ENCODE results near the gene KLF14. TPM values are rescaled to one million over a fixed set of nuclear protein-coding genes. Genes with fewer than 3 reads are reported as not detected.

Gene KLF14
- total and polyA plus RNA-seq, 2 of the 4 experiments (the other 2 are of a cell fraction): 0.05 TPM; not detected in 1

DNA sequence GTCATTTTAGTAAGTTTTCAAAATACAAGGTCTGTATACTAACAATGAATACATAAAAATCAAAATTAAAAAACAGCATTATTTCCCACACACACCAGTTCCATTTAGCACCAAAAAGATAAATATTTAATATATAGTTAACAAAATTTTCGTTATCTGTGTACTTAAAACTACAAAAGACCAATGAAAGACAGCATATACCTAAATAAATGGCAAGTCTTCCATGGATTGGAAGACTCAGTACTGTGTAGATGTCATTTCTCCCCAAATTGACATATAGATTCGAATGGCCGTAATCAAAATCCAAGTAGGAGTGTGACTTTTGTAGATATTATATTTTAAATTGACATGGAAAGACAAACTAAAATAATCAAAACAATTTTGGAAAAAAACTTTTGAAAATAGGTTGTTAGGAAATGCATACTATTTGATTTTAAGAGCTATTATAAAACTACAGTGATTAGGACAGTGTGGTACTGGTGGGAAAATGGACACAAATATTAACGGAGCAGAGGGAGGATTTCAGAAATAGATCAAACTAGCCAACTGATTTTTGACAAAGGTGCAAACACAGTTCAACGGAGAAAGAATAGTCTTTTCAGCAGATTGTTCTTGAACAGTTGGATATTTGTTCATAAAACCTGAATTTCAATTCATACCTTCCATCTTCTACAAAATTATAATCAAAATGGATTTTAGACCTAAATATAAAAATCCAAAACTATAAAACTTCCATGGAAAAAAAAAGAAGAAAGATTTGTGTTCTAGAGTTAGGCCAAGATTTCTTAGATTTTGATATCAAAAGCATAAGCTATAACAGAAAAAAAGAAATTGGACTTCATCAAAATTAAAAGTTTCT, 14.8 kb upstream of the KLF14 start:
- no peaks in the 10 kb centered on the region for H3K36me3 ChIP-seq (ENCODE audit: control insufficient read depth, insufficient read depth, low read length)
- H2BK20ac ChIP-seq (ENCODE audit: low read depth, low read length): no peak overlapping the region
- H4K5ac ChIP-seq (ENCODE audit: low read depth, low read length): no peak overlapping the region
- no peak overlapping the region for H2AFZ ChIP-seq (replicated peaks; ENCODE audit: low read length, poor library complexity)
- H3K4me2 ChIP-seq (ENCODE audit: low read depth, low read length): no peak overlapping the region
- in situ Hi-C loops (cut with MboI; ENCODE audit: low sequenced_read_pairs) (no loop called here), dilution Hi-C loops (cut with HindIII; ENCODE audit: low sequenced_read_pairs, unreplicated experiment) (no loop called here), intact Hi-C loops (cut with micrococcal nuclease) (no loop called here)
- no peak overlapping the region for H3K18ac ChIP-seq (ENCODE audit: low read depth, low read length)
- H3K4ac ChIP-seq (ENCODE audit: low read depth, low read length): no peak overlapping the region
- ATAC-seq (ENCODE audit: low read depth): no peak
- no peaks in the 10 kb centered on the region for H3K9me3 ChIP-seq (ENCODE audit: control insufficient read depth, insufficient read depth, low read length)
- no peak overlapping the region for H3K23ac ChIP-seq (ENCODE audit: low read depth, low read length)
- ChIA-PET POLR2A (ENCODE audit: unreplicated experiment) (no interaction called here), CTCF (interaction anchor here (0.6 kb wide), 3 partner anchors 89 to 450 kb away, joined by 3 to 4 read pairs (median 3); no protein-coding TSS in a partner anchor)
- WGBS, 2 experiments (ENCODE audit: extremely low coverage in 2 of 2, insufficient read length in 1 of 2): no CpG with 5 or more reads among the region's 5 CpGs
- H3K4me3 ChIP-seq (ENCODE audit: insufficient read depth, low read depth, low read length): no peak overlapping the region
- H3K56ac ChIP-seq (ENCODE audit: extremely low read depth, insufficient read depth, low read length): no peak overlapping the region
- no peak overlapping the region for H4K8ac ChIP-seq (ENCODE audit: low read depth in 2 of 2, low read length in 2 of 2)
- no peak overlapping the region for H2BK15ac ChIP-seq (ENCODE audit: low read depth, low read length)
- no peak overlapping the region for H3K14ac ChIP-seq (replicated peaks; ENCODE audit: low read depth, low read length)
- no peak overlapping the region for H3K27ac ChIP-seq (ENCODE audit: insufficient read depth, low read length)
- no peak overlapping the region for H2AK5ac ChIP-seq (ENCODE audit: low read depth, low read length)
- H4K20me1 ChIP-seq (ENCODE audit: insufficient read depth, low read length): no peaks in the 10 kb centered on the region
- no peaks in the 10 kb centered on the region for H3K79me1 ChIP-seq (ENCODE audit: low read depth in 1 of 2, low read length in 2 of 2)
- no peak overlapping the region for H2AK9ac ChIP-seq (replicated peaks; ENCODE audit: low read depth, low read length, poor library complexity)
- no TSS peak for BruUV-seq (replicated peaks)
- H3K9me1 ChIP-seq (ENCODE audit: insufficient read depth, low read length): no peaks in the 10 kb centered on the region
- no peak overlapping the region for H2BK120ac ChIP-seq (ENCODE audit: low read depth, low read length)
- peaks cover 37% of the 10 kb centered on the region for H3K27me3 ChIP-seq (ENCODE audit: control insufficient read depth, insufficient read depth, low read length)
- H2BK5ac ChIP-seq (ENCODE audit: low read depth, low read length, poor library complexity, severe bottlenecking): no peak overlapping the region
- H3K4me1 ChIP-seq (ENCODE audit: control insufficient read depth, insufficient read depth, low read length): no peaks in the 10 kb centered on the region
- H4K91ac ChIP-seq (ENCODE audit: insufficient read depth, low read depth, low read length): no peak overlapping the region
- no peak overlapping the region for H3K9ac ChIP-seq (ENCODE audit: low read depth, low read length)
- DNase-seq: no peak
- TF ChIP-seq MXI1 (IDR thresholded peaks at IDR 0.05; ENCODE audit: borderline replicate concordance, low read depth, low read length) (no peak), CHD1 (IDR thresholded peaks at IDR 0.05; ENCODE audit: low read depth, low read length) (no peak), FOS (IDR thresholded peaks at IDR 0.05; ENCODE audit: low read depth, low read length) (no peak), BHLHE40 (IDR thresholded peaks at IDR 0.05; ENCODE audit: low read depth, low read length) (no peak), MAZ (IDR thresholded peaks at IDR 0.05; ENCODE audit: borderline replicate concordance, low read depth, low read length) (no peak), RFX5 (IDR thresholded peaks at IDR 0.05; ENCODE audit: low read depth, low read length) (no peak), RAD21 (IDR thresholded peaks at IDR 0.05; ENCODE audit: low read length) (no peak), NFE2L2 (IDR thresholded peaks at IDR 0.05; ENCODE audit: low read depth, low read length) (no peak), SMC3 (IDR thresholded peaks at IDR 0.05; ENCODE audit: low read depth, low read length) (no peak), POLR2A (IDR thresholded peaks at IDR 0.05; ENCODE audit: low read depth, low read length) (no peak), RCOR1 (IDR thresholded peaks at IDR 0.05; ENCODE audit: insufficient replicate concordance, low read length) (no peak), MAFK (IDR thresholded peaks at IDR 0.05; ENCODE audit: low read depth, low read length) (no peak)
- TF ChIP-seq, protein P1, sequence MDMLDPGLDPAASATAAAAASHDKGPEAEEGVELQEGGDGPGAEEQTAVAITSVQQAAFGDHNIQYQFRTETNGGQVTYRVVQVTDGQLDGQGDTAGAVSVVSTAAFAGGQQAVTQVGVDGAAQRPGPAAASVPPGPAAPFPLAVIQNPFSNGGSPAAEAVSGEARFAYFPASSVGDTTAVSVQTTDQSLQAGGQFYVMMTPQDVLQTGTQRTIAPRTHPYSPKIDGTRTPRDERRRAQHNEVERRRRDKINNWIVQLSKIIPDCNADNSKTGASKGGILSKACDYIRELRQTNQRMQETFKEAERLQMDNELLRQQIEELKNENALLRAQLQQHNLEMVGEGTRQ (IDR thresholded peaks at IDR 0.05; ENCODE audit: low read depth, low read length): no peak
- TF ChIP-seq, protein P2, sequence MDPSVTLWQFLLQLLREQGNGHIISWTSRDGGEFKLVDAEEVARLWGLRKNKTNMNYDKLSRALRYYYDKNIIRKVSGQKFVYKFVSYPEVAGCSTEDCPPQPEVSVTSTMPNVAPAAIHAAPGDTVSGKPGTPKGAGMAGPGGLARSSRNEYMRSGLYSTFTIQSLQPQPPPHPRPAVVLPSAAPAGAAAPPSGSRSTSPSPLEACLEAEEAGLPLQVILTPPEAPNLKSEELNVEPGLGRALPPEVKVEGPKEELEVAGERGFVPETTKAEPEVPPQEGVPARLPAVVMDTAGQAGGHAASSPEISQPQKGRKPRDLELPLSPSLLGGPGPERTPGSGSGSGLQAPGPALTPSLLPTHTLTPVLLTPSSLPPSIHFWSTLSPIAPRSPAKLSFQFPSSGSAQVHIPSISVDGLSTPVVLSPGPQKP (IDR thresholded peaks at IDR 0.05; ENCODE audit: borderline replicate concordance, low read depth, low read length): no peak
- TF ChIP-seq, protein P3, sequence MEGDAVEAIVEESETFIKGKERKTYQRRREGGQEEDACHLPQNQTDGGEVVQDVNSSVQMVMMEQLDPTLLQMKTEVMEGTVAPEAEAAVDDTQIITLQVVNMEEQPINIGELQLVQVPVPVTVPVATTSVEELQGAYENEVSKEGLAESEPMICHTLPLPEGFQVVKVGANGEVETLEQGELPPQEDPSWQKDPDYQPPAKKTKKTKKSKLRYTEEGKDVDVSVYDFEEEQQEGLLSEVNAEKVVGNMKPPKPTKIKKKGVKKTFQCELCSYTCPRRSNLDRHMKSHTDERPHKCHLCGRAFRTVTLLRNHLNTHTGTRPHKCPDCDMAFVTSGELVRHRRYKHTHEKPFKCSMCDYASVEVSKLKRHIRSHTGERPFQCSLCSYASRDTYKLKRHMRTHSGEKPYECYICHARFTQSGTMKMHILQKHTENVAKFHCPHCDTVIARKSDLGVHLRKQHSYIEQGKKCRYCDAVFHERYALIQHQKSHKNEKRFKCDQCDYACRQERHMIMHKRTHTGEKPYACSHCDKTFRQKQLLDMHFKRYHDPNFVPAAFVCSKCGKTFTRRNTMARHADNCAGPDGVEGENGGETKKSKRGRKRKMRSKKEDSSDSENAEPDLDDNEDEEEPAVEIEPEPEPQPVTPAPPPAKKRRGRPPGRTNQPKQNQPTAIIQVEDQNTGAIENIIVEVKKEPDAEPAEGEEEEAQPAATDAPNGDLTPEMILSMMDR (conservative IDR thresholded peaks at IDR 0.05; ENCODE audit: low read depth, low read length): no peak
